GM18519 (cell line): ENCODE results near the gene AKAP12.
"Not testable (repeated sequence)": the region's sequence is repeated elsewhere in the genome, so short reads cannot be mapped to it uniquely, and the experiment has no call there.

Experiments
- ATAC-seq: cut with Tn5 transposase; IDR thresholded peaks from one replicate; pipeline ENCODE4 v1.9.1; 2021; ENCODE audit warnings: mild to moderate bottlenecking, moderate library complexity; ENCODE audit not compliant: unreplicated experiment, low FRiP score

The AKAP12 gene

GRCh38 chr6:151340219-151340978 is 100.6 kb downstream of the AKAP12 start:
- no peak for ATAC-seq

- no peak for ATAC-seq
Measured at GRCh38 chr6:151341476-151342195, 101.9 kb downstream of the AKAP12 start.

- ATAC-seq = not testable (repeated sequence)
Measured at GRCh38 chr6:151342750-151343149, 103.0 kb downstream of the AKAP12 start.

GRCh38 chr6:151349651-151350270 is 110.0 kb downstream of the AKAP12 start:
- ATAC-seq = no peak

- no peak for ATAC-seq
Measured at GRCh38 chr6:151350442-151351145, 110.8 kb downstream of the AKAP12 start.

GRCh38 chr6:151351146-151351700 is 111.5 kb downstream of the AKAP12 start:
- ATAC-seq = no peak

- no peak for ATAC-seq
Measured at GRCh38 chr6:151351731-151352130, 112.0 kb downstream of the AKAP12 start.

- ATAC-seq = no peak
Measured at GRCh38 chr6:151352410-151353396, 112.9 kb downstream of the AKAP12 start.

- no peak for ATAC-seq
Measured at GRCh38 chr6:151353795-151354194, 114.0 kb downstream of the AKAP12 start.

GRCh38 chr6:151356983-151357382 is 117.2 kb downstream of the AKAP12 start:
- ATAC-seq = not testable (repeated sequence)

- ATAC-seq = no peak
Measured at GRCh38 chr6:151357758-151358436, 118.1 kb downstream of the AKAP12 start.

GRCh38 chr6:151358475-151358874 is 118.7 kb downstream of the AKAP12 start:
- ATAC-seq = no peak

GRCh38 chr6:151359486-151359885 is 119.7 kb downstream of the AKAP12 start:
- ATAC-seq = no peak

- no peak for ATAC-seq
Measured at GRCh38 chr6:151365233-151365632, 125.5 kb downstream of the AKAP12 start.

- ATAC-seq = no peak
Measured at GRCh38 chr6:151370509-151371078, 130.8 kb downstream of the AKAP12 start.

- ATAC-seq = no peak
Measured at GRCh38 chr6:151372164-151372563, 132.4 kb downstream of the AKAP12 start.

- ATAC-seq = no peak
Measured at GRCh38 chr6:151374036-151374683, 134.4 kb downstream of the AKAP12 start.

GRCh38 chr6:151375833-151376232 is 136.1 kb downstream of the AKAP12 start:
- ATAC-seq = no peak
